Ureter (tissue), 1 donor: ENCODE data around the gene PHF2. TPM values are rescaled to one million over a fixed set of nuclear protein-coding genes. Genes with fewer than 3 reads are reported as not detected.

Experiments used
- DNase-seq: peaks from one replicate; pipeline ENCODE4 v3.0.0-alpha.2; 2020; ENCODE audit warnings: low spot score
- total RNA-seq: library from RNA; stranded (reverse); gene quantifications from one replicate; pipeline ENCODE4 v1.2.4, GENCODE V29; 2023
- donor health status: DM: yes; HTN: yes; CAD: no.

Gene PHF2
- total RNA-seq, 1 donor from 2014 or later, result 34.6 TPM

GRCh38 chr9:93601063-93601462 is 24.7 kb downstream of the PHF2 start:
- DNase-seq, result no peak

- DNase-seq, result no peak
Measured at GRCh38 chr9:93601666-93602065, 25.3 kb downstream of the PHF2 start.

GRCh38 chr9:93603011-93603410 is 26.6 kb downstream of the PHF2 start:
- DNase-seq, result no peak

DNA sequence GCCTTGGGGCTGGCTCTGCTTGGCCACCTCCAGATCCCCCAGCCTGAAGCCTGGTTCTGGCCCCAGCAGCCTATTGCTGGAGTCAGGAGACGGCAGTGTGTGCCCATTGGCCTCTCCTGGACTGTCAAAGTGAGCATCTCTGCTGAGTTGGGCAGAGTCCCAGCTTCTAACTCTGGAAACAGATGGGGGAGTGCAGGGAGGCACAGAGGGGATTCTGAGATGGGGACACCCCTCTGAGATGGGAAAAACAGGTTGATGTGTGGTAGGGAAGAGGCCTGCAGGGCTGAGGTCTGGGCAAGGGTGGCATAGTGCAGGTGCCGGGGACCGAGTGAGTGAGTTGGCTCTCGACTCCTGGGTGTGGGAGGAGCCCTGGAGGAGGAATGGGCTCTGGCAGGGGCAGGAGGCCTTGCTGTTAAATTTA is 27.5 kb downstream of the PHF2 start:
- no peak for DNase-seq

DNA sequence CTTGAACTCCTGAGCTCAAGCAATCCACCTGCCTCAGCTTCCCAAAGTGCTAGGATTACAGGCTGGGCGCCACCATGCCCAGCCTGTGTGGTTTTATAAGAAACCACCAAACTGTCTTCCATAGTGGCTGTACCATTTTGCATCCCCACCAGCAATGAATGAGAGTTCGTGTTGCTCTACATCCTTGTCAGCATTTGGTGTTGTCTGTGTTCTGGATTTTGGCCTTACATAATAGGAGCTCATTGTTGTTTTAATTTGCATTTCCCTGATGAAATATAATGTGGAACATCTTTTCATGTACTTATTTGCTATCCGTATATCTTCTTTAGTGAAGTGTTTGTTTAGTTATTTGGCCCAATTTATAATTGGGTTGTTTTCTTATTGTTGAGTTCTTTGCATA is 29.8 kb downstream of the PHF2 start:
- no peak for DNase-seq

DNA sequence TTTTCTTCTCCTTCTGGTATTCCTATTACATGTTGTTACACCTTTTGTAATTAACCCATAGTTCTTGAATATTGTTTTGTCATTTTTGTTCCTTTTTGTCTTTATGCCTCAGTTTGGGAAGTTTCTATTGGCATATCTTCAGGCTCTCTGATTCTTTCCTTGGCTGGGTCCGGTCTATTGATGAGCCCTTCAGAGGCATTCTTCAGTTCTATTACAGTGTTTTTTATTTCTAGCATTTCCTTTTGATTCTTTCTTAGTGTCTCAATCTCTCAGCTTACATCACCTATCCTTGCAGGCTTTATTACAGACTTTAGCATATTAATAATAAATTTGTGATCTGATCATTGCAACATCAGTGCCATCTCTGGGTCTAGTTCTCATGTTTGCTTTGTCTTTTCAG is 33.8 kb downstream of the PHF2 start:
- no peak for DNase-seq

DNA sequence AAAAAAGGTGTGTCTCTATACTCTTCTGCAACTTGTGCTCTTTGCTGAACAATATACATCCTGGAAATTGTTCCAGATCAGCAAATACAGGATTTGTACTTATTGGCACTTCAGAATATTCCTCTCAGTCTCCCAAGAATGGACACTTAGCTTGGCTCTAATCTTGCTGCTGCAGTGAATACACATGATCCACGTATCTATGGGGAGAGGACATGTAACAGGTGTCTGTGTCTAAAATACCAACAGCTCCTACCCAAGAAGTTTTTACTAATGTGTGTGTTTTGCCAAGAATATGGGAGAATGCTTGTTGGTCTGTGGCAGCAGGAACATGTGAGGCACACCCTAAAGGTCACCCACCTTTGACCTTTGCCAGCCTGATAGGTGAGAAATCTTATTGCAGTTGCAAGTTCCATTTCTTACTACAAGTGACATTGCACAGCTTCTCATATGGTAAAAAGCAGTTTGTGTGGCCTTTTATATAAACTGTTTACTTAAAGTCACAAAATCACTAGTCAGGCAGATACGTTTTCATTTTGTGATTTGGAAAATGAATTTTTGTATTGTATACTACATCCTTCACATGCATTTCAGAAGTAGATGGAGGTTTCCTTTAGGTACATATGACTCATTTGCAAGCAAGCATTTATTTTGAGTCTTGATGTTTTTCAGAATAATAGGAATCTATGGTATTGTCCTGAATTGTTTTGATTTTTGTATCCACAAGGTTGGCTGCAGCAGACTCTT is 35.8 kb downstream of the PHF2 start:
- DNase-seq, result no peak

GRCh38 chr9:93612796-93613154 is 36.4 kb downstream of the PHF2 start:
- no peak for DNase-seq

DNA sequence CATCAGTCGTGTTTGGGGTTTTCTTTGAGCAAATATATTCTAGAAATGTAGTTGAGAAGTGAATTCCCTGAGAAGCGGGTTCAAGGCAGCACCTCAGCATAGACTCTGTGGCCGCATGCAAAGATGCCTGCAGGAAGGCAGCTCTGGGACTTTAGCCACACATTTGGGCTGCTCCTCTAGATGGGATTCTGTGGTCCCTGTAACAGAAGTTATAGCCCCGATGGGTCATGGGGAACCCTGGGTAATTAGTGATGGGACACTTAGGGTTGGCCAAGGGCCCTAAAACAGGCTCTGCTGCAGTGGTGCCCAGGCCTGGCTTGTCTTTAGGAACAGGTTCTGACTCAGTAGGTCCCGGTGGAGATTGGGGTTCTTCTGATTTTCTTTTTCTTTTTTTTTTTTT is 36.8 kb downstream of the PHF2 start:
- DNase-seq, result no peak

DNA sequence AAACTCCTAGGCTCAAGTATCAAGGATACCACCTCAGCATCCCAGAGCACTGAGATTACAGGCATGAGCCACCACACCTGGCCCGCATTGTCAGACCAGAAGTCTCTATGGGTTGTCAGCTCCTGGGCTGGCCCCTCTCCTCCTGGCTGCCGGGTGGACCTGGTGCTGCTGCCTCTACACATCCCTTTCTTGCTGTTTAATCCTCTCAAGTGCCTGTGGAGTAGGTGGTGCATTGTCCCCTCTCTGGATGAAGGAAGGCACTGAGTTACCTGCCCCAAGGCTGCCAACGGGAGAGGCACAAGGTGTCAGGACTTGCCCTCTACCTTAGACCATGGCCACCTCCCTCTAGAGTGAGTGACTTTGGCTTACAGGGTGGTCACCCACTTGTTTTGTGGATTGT is 37.4 kb downstream of the PHF2 start:
- no peak for DNase-seq

DNA sequence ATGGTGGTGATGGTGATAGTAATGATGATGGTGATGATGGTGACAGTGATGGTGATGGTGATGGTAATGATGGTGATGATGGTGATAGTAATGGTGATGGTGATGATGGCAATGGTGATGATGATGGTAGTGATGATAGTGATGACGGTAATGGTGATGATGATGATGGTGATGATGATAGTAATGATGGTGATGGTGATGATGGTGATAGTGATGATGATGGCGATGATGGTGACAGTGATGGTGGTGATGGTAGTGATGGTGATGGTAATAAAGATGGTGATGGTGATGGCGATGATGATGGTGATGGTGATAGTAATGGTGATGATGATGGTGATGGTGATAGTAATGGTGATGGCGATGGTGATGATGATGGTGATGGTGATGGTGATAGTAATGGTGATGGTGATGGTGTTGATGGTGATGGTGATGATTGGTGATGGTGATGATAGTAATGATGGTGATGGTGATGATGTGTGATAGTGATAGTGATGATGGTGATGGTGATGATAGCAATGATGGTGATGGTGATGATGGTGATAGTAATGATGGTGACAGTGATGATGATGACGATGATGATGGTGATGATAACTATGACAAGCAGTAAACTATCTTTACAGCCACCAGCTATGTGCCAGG is 38.6 kb downstream of the PHF2 start:
- no peak for DNase-seq

DNA sequence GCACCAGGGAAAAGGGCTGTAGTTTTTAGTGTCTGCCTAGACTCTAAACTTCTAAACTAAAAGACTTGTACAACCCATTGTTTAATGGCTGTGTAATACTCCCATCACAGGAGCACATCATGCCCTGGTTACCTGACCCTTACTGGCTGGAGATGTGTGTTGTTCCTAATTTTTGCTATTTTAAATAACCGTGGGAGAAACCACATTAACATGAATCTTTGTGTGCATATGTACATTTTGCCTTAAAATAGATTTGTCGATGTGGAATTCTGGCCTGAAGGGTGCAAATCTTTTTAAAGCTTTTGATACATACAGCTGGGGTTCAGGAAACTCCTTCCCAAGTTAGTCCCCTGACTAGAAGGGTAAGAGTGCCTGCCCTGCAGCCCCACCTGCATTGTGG is 39.7 kb downstream of the PHF2 start:
- DNase-seq, result no peak

GRCh38 chr9:93617273-93617672 is 40.9 kb downstream of the PHF2 start:
- DNase-seq, result no peak

DNA sequence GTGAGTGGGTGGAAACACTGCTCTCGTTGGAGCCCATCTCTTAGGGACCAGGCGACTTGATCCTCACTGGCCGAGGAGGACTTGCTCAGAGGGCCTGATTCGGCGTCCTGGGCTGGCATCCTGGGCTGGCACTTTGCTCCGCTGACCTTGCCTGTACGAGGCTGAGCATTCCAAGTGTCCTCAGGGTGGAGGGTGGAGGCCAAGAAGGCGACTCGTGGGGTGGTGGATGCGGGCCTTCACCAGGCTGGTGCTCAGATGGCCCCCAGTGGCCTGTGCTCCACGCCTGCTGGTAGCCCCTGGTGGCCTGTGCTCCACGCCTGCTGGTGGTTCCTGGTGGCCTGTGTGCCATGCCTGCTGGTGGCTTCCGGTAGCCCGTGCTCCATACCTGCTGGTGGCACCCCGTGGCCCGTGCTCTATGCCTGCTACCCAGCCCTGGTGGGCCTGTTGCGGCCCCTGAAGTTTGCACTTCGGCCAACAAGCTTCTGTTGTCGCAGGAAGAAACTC is 42.9 kb downstream of the PHF2 start:
- DNase-seq, result no peak

DNA sequence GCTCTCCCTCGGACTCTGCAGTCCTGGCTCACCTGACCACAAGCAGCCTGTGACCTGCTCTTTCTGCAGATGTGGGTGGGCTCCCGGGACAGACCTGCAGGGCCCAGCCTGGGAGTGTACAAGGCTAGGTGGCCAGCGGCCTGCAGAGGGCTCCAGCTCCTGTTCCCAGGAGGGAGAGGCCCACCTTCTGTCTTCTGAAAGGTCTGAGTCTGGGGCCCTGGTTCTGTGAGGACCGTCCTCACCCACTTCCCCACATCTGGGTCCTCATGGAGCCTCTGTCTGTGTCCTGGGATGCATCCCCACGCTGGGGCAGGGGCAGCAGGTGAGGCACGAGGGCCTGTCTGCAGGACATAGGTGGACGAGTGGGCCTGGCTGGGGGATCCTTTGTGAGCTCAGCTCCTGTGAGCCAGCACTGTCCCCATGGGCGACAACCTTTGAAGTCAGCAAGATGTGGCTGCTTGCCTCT is 43.7 kb downstream of the PHF2 start:
- no peak for DNase-seq

DNA sequence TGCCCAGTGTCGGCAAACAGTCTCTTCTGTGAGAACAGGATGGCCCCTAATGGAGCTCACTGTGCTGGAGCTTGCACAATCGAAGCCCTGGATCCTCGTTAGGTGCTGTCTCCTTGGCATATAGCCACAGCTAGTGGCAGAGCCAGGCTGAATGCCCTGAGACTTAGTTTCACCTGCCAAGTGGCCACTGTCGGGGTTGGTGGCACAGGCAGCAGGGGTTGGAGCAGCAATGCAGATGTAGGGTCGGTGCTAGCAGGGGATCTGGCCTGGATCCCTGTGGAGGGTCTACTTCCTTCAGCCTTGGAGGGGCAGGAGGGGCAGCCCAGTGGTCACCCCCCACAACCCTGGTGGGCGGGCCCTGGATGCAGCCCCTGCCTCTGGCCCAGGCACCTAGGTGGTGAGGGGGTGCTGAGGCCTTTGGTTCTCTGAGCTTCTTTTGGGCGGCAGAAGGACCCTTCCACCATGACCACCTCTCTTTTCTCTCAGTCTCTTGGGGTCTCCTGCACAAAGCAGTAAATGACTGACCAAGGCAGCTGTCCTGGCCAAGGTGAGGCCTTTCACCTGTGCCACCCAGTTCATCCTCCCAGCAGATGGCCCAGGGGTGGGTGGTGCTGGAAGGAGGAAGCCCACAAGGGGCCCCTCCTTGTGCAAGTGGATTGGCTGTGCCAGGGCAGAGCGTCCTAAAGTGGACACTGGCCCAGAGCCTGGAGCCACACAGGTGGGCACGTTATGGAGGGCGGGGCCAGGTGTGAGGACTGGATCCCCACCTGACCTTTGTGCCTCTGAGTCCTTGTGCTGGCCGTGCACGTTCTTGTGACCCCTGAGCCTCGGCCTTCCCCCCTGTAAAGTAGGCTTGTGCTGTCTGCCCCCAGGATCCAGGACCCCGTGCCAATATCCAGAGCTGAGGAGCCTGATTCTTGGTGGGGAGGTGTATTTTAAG is 44.8 kb downstream of the PHF2 start:
- no peak for DNase-seq

GRCh38 chr9:93621922-93622321 is 45.5 kb downstream of the PHF2 start:
- DNase-seq, result no peak

DNA sequence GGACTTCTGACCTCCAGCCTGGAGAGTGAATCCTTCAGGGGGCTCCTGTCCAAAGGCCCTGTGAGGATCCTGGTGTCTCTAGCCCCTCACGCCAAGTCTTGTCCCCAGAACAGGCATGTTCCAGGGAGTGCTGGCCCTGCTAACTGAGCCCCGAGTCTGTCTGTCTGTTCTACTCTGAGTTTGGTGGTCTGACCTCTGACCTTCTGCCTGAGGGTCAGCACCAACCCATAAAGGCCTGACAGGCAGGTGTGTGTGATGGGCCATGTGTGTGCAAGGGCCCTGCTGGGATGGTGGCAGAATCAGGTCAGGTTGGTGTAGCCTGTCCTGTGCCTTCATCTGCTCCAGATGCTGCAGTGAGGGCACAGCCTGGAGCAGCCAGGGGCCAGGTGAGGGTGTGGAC is 46.3 kb downstream of the PHF2 start:
- no peak for DNase-seq

- DNase-seq, result no peak
Measured at GRCh38 chr9:93623753-93624152, 47.4 kb downstream of the PHF2 start.

DNA sequence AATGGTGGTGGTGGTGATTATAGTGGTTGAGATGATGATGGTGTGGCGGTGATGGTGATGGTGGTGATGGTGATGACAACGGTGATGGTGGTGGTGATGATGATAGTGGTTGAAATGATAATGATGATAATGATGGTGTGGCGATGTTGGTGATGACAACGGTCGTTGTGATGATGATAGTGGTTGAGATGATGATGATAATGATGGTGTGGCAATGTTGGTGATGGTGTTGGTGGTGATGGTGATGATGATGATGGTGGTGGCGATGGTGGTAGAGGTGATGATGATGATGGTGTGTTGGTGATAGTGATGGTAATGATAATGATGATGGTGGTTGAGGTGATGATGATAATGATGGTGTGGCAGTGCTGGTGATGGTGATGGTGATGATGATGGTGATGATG is 48.0 kb downstream of the PHF2 start:
- DNase-seq, result no peak

GRCh38 chr9:93624977-93625376 is 48.6 kb downstream of the PHF2 start:
- DNase-seq, result no peak

DNA sequence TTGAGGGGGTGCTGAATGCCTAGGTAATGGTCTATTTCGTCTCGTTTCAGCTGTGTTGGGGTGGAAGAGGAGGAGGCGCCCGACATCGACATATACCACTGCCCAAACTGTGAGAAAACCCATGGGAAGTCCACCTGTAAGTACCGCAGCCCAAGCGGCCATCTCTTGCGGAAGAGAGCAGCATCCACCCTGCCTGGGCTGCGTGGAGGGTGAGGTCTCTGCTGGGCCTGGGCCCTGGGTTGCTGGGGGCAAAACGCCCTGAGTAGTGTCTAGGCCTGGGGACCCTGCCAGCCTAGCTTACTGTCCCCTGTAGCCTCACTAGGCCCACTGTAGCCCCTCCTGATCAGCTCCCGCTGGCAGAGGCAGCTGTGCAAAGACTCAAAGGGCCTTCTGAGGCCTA is 53.5 kb downstream of the PHF2 start:
- DNase-seq, result no peak
